Mesothelial cell of epicardium (in vitro differentiated cells): ENCODE results near the gene BIVM. TPM values are rescaled to one million over a fixed set of nuclear protein-coding genes. Genes with fewer than 3 reads are reported as not detected.

Experiments used
- DNase-seq, 2 experiments: peaks; one replicate each; pipeline ENCODE4 v3.0.0; 2021; ENCODE audit warnings: low spot score in 2 of 2; ENCODE audit not compliant: unreplicated experiment in 2 of 2
- H3K27ac Mint-ChIP-seq: 2 replicates; pipeline ENCODE4 v1.8.0; 2021; ENCODE audit warnings: mixed read lengths
- H3K27me3 Mint-ChIP-seq: 2 replicates; pipeline ENCODE4 v1.8.0; 2021; ENCODE audit warnings: low read depth, mixed read lengths
- H3K36me3 Mint-ChIP-seq: 2 replicates; pipeline ENCODE4 v1.8.0; 2021; ENCODE audit warnings: mixed read lengths
- H3K4me1 Mint-ChIP-seq: 2 replicates; pipeline ENCODE4 v1.8.0; 2021; ENCODE audit warnings: mixed read lengths
- H3K4me3 Mint-ChIP-seq: 2 replicates; pipeline ENCODE4 v1.8.0; 2021; ENCODE audit warnings: mild to moderate bottlenecking, moderate library complexity, mixed read lengths
- H3K9me3 Mint-ChIP-seq: 2 replicates; pipeline ENCODE4 v1.8.0; 2021; ENCODE audit warnings: mixed read lengths
- total RNA-seq: library from RNA; stranded (reverse); gene quantifications from 3 replicates; pipeline ENCODE4 v1.2.1, GENCODE V29; 2021
- TF ChIP-seq, protein P1 (sequence below): fragments of 200-600 bp; sonication (generic); IDR thresholded peaks from one replicate; pipeline ENCODE4 v1.5.0; 2021; ENCODE audit warnings: antibody characterized with exemption; ENCODE audit not compliant: unreplicated experiment

Gene BIVM
- total RNA-seq, 1 donor from 2014 or later, result 36.7 TPM

DNA sequence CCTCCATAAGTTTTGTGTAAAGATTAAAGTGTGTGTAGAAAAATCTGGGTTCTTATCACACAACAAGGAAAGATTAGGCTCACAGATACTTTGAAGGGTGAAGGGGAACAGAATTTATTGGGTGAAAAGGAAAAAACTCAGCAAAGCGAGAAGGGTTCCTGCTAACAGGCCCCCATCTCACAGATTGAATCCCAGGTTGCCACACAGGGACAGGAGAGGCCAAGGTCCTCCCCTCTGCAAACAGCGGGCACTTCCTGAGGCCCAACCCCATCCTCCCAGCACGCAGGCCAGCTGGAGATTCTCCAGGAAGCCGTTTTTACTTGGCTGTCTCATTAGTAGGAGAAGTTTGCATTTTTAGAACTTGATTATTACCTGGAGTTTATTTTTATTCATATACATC is 31.7 kb downstream of the BIVM start:
- no peaks in the 10 kb centered on the region for H3K9me3 Mint-ChIP-seq
- H3K4me3 Mint-ChIP-seq, result no peak overlapping the region
- no peaks in the 10 kb centered on the region for H3K27me3 Mint-ChIP-seq
- no peaks in the 10 kb centered on the region for H3K4me1 Mint-ChIP-seq
- DNase-seq, result no peak
- TF ChIP-seq, protein P1, sequence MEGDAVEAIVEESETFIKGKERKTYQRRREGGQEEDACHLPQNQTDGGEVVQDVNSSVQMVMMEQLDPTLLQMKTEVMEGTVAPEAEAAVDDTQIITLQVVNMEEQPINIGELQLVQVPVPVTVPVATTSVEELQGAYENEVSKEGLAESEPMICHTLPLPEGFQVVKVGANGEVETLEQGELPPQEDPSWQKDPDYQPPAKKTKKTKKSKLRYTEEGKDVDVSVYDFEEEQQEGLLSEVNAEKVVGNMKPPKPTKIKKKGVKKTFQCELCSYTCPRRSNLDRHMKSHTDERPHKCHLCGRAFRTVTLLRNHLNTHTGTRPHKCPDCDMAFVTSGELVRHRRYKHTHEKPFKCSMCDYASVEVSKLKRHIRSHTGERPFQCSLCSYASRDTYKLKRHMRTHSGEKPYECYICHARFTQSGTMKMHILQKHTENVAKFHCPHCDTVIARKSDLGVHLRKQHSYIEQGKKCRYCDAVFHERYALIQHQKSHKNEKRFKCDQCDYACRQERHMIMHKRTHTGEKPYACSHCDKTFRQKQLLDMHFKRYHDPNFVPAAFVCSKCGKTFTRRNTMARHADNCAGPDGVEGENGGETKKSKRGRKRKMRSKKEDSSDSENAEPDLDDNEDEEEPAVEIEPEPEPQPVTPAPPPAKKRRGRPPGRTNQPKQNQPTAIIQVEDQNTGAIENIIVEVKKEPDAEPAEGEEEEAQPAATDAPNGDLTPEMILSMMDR, result no peak
- H3K27ac Mint-ChIP-seq, result peak overlapping the region; percentile 16
- peaks cover 14% of the 10 kb centered on the region for H3K36me3 Mint-ChIP-seq

DNA sequence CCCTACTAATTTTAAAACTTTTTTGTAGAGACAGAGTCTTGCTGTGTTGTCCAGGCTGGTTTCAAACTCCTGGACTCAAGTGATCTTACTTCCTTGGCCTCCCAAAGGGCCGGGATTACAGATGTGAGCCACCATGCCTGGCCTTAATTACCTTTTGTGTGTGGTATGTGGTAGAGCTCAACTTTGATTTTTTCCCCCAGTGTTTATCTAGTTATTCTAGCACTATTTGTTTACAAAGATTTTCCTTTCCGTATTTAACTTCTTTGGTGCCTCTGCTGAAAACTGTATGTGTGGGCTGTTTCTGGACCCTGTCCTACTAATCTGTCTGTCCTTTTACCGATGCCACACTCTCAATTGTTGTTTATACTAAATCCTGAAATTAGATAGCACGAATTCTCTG is 37.6 kb downstream of the BIVM start:
- no peaks in the 10 kb centered on the region for H3K4me1 Mint-ChIP-seq
- no peak overlapping the region for H3K4me3 Mint-ChIP-seq
- H3K27ac Mint-ChIP-seq, result no peak overlapping the region
- DNase-seq, result no peak
- H3K9me3 Mint-ChIP-seq, result peaks cover 4% of the 10 kb centered on the region
- peaks cover 27% of the 10 kb centered on the region for H3K36me3 Mint-ChIP-seq
- H3K27me3 Mint-ChIP-seq, result no peaks in the 10 kb centered on the region
- TF ChIP-seq, protein P1, result no peak

DNA sequence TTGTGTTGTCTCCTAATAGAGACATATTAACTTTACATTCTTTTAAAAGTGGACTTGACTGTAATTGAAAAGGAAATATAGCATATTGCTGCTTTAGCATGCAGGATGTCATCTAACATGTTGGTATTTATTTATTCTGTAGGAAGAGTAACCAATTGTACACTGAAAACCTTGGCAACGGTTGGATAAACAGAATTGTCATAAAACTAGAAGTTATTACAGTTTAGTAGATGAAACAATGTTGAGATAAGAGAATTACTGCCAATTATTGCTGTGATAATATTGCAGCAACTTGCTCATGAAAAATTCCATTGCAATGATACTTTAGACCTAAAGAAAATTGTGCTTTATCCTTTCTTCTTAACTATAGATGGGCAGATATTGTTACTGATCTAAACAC is 39.4 kb downstream of the BIVM start:
- no peak overlapping the region for H3K4me3 Mint-ChIP-seq
- no peaks in the 10 kb centered on the region for H3K4me1 Mint-ChIP-seq
- no peak overlapping the region for H3K27ac Mint-ChIP-seq
- no peak for DNase-seq
- peaks cover 21% of the 10 kb centered on the region for H3K36me3 Mint-ChIP-seq
- H3K9me3 Mint-ChIP-seq, result peaks cover 4% of the 10 kb centered on the region
- TF ChIP-seq, protein P1, result no peak
- no peaks in the 10 kb centered on the region for H3K27me3 Mint-ChIP-seq

DNA sequence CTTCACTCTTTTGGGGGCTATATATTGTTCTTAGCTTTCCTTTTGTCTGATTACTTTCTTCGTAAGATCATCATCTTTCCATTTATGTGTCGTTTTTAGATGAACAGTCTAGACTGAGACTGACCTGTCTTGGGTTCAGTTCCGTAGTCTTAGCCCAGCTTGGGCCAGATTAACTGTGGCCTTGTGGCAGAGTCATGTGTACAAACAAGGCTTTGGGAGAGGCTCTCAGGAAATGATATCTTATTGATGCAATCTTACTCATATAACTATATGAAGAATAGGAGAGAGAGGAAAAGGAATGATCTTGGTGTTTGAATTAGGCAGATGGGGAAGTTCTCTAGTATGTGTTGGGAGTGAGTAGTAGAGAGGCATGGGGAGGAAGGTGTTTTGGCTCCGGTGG is 40.1 kb downstream of the BIVM start:
- no peaks in the 10 kb centered on the region for H3K27me3 Mint-ChIP-seq
- peaks cover 4% of the 10 kb centered on the region for H3K9me3 Mint-ChIP-seq
- no peak overlapping the region for H3K27ac Mint-ChIP-seq
- H3K4me1 Mint-ChIP-seq, result no peaks in the 10 kb centered on the region
- H3K4me3 Mint-ChIP-seq, result no peak overlapping the region
- TF ChIP-seq, protein P1, result no peak
- no peak for DNase-seq
- H3K36me3 Mint-ChIP-seq, result peaks cover 21% of the 10 kb centered on the region

DNA sequence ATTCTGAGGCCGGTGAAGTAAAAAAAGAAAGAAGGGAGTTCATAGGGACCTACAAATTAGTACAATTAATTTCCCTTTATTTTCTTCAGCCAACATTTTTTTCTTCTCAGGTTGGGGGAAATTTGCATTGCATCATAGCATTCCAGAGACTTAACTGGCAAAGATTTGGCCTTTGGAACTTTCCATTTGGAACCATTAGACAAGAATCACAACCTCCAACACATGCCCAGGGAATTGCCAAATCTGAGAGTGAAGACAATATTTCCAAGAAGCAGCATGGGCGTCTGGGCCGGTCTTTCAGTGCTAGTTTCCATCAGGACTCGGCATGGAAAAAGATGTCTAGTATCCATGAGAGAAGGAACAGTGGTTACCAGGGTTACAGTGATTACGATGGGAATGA is 40.5 kb downstream of the BIVM start:
- Mint-ChIP-seq H3K4me3 (no peak overlapping the region), H3K27me3 (no peaks in the 10 kb centered on the region), H3K36me3 (peaks cover 21% of the 10 kb centered on the region), H3K27ac (no peak overlapping the region), H3K9me3 (peaks cover 4% of the 10 kb centered on the region), H3K4me1 (peaks cover 2% of the 10 kb centered on the region)
- TF ChIP-seq, protein P1, result no peak
- no peak for DNase-seq

DNA sequence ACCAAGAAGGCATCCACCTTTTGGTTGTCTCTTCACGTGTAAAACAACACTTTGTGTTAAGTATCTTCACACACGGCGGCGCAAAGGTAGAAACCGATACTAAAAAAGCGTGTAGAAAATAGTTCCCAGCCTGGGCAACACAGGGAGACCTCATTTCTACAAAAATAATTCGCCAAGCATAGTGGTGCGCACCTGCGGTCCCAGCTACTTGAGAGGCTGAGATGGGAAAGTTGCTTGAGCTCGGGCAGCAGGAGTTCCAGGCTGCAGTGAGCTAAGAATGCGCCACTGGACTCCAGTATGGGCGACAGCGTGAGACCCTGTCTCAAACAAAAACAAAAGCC is 46.3 kb downstream of the BIVM start:
- Mint-ChIP-seq H3K4me1 (peaks cover 17% of the 10 kb centered on the region), H3K36me3 (no peaks in the 10 kb centered on the region), H3K27ac (peak overlapping the region; percentile 97), H3K4me3 (peak overlapping the region; percentile 96), H3K9me3 (no peaks in the 10 kb centered on the region), H3K27me3 (no peaks in the 10 kb centered on the region)
- no peak for DNase-seq
- TF ChIP-seq, protein P1, result no peak
